Measurements from ENCODE around the gene CLSTN2.

CLSTN2 gene

GRCh38 chr3:139940622-139941021 is 5.6 kb downstream of the CLSTN2 start:
- ChIA-PET POLR2A (no interaction called here), CTCF (interaction anchor here (1.1 to 1.3 kb wide), 2 partner anchors 9 to 16 kb away, joined by 5 read pairs; no protein-coding TSS in a partner anchor)
- no peak for DNase-seq (ENCODE audit: extremely low spot score)
- no peak for TF ChIP-seq CTCF (IDR thresholded peaks at IDR 0.05; ENCODE audit: control extremely low read depth, extremely low read depth, low read depth, missing control alignments)

GRCh38 chr3:139941580-139941979 is 6.6 kb downstream of the CLSTN2 start:
- CTCF ChIA-PET: interaction anchor here (1.1 kb wide), 1 partner anchor 15 kb away, joined by 5 read pairs; no protein-coding TSS in a partner anchor
- DNase-seq (ENCODE audit: extremely low spot score): no peak
- TF ChIP-seq CTCF (IDR thresholded peaks at IDR 0.05; ENCODE audit: control extremely low read depth, extremely low read depth, low read depth, missing control alignments): no peak
- POLR2A ChIA-PET: no interaction called here

- POLR2A ChIA-PET: no interaction called here
- DNase-seq (ENCODE audit: extremely low spot score): no peak
- CTCF ChIA-PET: interaction anchor here (1.2 kb wide), 1 partner anchor 8 kb away, joined by 3 read pairs; no protein-coding TSS in a partner anchor
- no peak for TF ChIP-seq CTCF (IDR thresholded peaks at IDR 0.05; ENCODE audit: control extremely low read depth, extremely low read depth, low read depth, missing control alignments)
These were observed 9.4 kb downstream of the CLSTN2 start for GRCh38 chr3:139944256-139944910.

- TF ChIP-seq CTCF (IDR thresholded peaks at IDR 0.05; ENCODE audit: control extremely low read depth, extremely low read depth, low read depth, missing control alignments): no peak
- DNase-seq (ENCODE audit: extremely low spot score): no peak
- ChIA-PET POLR2A (no interaction called here), CTCF (no interaction called here)
These were observed 10.4 kb downstream of the CLSTN2 start for GRCh38 chr3:139945386-139945785.

GRCh38 chr3:139945942-139946341 is 11.0 kb downstream of the CLSTN2 start:
- no peak for DNase-seq (ENCODE audit: extremely low spot score)
- ChIA-PET CTCF (no interaction called here), POLR2A (no interaction called here)
- TF ChIP-seq CTCF (IDR thresholded peaks at IDR 0.05; ENCODE audit: control extremely low read depth, extremely low read depth, low read depth, missing control alignments): no peak

GRCh38 chr3:139948467-139948866 is 13.5 kb downstream of the CLSTN2 start:
- no peak for DNase-seq (ENCODE audit: extremely low spot score)
- CTCF ChIA-PET: interaction anchor here (1.1 to 1.4 kb wide), 2 partner anchors 15 to 43 kb away, joined by 3 read pairs; no protein-coding TSS in a partner anchor

More at GRCh38 chr3:139948467-139948866, 13.5 kb downstream of the CLSTN2 start:
- POLR2A ChIA-PET: no interaction called here
- no peak for TF ChIP-seq CTCF (IDR thresholded peaks at IDR 0.05; ENCODE audit: control extremely low read depth, extremely low read depth, low read depth, missing control alignments)
